EH (cell line): ENCODE measurements around the gene KCNN4.

Experiments
- DNase-seq: peaks from one replicate; pipeline ENCODE4 v3.0.0-alpha.2; 2015; ENCODE audit warnings: low read depth

KCNN4 gene

DNA sequence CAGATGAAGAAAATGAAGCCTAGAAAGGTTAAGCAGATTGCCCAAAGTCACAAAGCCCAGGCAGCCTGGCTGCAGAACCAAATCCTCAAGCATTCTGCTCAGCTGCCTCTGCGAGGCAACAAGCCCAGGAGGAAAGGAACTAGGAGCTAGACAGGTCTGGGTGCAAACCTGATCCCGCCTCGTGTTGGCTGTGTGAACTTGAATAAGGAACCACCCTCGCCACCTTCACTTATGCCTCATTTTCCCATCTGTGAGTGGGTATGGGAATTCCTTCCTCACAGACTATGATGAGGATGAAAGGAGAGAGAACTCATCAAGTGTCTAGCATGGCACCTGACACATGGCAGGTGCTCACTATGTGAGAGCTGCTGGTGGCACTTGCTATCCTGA is 32.6 kb downstream of the KCNN4 start:
- DNase-seq: no peak

DNA sequence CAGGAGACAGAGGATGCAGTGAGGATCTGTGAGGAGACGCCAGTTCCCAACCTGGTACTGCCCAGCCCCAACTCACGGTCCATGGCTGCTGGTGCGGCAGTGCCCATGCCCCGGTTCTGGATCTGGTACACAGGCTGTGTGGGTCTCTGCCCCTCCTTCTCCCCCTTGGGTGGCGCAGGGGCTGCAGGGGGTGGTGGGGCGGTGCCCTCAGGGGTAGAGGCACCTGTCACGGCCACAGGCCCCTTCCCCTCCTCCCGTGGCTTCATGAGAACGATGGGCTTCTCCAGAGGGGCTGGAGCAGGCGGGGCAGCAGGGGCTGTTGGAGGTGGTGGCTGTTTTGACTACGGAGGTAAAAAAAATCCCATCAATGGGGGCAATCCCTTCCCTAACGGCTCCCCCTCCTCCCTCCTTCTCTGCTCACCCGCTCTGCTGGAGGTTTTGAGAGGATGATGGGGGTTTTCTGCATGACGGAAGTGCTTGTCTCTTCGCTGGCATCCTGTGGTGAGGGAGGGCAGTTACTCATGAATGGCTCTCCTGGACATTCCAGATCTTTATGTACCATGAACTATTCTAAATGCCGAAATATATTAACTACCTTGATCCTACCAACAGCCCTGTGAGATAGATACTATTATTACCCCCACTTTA is 33.1 kb downstream of the KCNN4 start:
- no peak for DNase-seq

DNA sequence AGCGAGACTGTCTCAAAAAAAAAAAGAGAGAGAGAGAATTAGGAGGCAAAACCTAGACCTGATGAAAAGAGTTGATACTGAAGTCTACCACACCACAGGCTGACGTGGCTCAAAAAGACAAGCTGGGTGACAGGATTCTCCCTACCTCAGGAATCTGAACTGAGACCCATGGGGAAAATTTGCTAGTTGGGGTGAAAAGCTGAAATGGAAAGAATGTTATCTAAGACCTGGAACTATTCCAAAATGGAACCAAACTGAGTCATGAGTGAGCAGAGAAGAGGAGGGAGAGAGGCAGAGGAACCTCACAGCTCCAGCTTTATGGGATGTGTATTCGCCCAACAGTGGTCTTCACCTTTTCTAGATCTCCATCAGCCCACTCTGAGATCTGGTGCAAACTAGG is 37.7 kb downstream of the KCNN4 start:
- peak; percentile 89 for DNase-seq

DNA sequence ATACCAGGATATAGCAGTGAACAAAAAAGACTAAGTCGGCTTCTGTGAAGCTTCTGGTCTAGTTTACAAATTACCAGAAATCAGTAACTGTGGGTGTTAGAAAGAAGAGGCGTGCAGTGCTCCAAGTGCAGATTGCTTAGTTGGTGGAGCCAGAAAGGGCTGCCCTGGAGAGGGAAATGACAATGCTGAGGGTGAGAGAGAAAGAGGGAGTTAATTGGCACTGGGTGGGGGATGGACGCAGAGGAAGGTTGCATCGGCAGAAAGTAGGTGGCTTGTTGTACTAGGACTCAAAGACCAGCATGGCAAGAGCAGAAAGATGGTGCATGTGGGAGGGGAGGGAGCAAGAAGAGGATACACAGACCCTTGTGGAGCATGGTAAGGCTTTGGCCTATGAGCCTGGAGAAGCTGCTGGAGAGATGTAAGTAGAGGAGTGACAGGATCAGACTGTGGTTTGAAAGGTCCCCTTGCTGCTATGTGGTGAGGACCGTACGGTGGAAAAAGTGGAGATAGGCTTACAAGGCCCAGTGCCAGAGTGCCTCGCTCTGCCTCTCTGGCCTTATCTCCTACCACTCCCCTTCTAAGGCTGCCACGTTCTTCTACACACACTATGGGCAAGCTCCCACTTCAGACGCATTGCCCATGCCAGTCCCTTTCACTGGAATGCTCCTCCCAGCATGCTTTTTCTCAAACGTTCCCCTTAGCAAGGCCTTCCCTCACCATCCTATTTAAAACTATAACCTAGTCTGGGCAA is 39.5 kb downstream of the KCNN4 start:
- no peak for DNase-seq

DNA sequence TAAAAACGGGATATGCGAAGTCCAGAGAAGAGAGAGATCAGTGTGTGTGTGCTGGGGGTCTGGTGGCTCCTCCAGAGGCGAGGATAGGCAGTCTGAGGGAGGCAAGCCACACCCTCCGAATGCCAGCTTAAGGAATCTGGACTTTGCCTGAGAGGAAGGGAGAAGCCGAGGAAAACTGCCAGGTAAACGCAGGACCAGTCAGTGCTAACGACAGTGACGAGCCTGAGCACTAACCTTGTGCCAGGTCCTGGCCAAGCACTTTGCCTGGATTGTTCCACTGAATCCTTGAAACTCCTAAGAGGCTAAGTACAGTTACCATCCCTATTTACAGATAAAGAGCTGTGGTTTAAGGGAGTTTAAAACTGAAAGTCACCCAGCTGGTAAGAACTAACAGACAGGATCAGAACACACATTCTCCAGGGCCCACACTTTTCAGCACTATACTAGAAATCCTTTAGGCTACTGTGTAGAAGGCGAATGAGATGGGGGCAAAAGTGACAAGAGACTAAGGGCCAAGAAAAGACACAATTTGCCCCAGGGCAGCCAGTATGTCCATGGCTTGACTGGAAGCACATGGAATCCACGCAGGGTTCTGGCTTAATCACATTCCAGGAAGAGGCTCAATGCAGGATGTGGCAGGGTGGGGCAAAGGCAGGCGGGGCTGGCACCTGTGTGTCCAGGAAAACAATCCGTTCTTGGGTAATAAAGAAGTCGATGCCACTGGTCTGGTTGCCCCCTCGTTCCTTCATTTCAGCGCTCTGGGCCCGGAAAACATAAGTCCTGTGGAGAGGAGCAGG is 41.1 kb downstream of the KCNN4 start:
- peak; percentile 36 for DNase-seq

DNA sequence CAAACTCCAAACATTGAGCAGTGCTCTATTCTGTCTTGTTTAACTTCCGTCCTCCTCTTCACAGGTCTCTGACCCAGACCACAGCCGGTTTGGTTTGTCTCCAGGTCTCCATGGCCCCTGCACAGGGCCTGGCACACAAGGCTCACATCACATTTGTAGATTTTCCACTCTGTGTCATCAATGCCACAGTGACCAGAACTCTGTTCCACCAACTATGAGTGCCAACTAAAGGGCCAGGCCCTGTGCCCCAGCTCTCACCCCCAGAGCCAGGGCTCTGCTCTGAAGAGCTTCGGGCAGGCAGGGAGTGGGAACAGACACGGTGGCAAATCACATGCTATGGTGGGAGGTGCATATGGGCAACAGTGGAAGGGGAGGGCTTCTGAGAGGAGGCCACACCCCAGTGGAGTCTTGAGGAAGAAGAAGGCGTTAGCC is 42.0 kb downstream of the KCNN4 start:
- DNase-seq: no peak

DNA sequence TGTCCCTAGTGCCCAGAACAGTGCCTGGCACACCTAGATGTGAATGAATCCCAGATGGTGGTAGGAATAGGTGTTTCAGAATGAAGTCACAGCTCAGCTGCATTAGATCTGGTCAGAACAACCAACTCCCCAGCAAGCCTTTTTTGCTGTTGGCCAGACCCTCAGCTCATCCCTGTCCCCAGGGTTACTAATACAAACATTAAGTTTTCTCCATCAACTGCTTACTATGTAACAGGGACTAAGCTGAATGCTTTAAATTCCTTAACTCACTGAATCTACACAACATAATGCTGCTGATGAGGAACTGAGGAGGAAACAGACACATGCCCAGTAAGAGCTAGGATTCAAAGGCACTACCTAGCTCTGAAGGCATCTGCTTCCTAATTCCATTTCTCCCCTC is 44.8 kb downstream of the KCNN4 start:
- peak; percentile 72 for DNase-seq

DNA sequence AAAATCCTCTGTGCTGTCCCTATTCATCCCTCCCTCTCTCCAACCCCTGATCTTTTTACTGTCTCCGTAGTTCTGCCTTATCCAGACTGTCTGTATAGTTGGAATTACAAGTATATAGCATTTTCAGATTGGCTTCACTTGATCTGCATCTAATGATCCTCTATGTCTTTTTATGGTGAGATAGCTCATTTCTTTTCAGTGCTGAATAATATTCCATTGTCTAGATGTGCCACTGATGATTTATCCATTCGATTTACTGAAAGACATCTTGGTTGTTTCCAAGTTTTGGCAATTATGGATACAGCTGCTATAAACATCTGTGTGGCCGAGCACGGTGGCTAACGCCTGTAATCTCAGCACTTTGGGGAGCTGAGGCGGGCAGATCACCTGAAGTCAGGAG is 45.8 kb downstream of the KCNN4 start:
- no peak for DNase-seq

DNA sequence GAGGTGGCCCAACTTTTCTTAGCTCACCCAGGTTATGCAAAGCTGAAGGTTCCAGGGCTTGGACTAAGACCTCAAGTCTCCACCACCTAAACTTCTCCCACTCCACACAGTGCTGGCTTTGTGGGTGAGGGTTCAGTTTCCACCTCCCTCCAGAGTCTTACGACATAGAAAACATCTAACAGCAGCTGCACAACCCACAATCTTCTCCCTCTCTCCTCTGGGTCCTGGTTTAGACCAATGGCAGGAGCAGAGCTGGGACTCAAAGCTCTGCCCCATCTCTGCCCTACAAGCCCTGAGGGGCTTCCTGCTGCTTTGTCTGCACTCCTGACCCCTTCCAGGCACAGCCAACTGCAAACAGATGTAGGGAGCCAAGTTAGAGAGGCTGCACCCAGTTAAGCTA is 48.9 kb downstream of the KCNN4 start:
- peak; percentile 49 for DNase-seq

DNA sequence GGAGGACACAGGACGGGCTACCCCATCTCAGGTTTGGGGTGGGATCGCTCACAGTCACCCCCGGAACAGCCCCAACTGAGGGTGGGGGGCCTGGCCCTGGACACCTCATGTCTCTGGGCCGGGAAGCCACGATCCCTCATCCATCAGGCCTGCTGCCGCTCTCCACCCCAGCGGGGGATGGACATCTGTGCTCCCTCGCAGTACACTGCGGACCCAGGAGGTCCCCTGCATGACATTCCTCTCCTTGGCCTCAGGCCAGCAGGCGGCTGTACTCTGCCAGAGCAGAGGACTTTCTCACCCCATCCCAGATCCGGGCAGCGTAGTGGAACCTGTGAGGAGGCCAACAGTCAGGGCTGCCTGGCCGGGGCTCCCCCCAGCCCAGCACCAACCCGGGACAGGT is 49.4 kb downstream of the KCNN4 start:
- DNase-seq: no peak

DNA sequence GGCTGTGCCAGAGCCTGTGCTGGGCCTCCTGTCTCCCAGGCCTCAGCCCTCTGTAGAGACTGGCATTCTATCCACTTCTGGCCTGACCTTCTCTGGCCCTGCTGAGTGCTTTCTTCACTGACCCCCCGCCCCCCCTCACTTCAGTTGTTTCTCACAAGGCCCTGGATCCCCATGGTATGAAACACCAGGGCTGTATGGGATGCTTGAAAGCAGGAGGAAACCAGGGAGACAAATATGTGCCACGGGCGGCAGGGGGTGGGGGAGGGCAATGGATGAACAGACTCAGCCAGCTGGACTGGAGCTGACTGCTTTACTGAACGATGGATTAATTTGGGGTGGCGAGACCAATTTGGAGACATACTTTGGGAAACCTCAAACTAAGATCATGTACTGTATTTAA is 50.9 kb downstream of the KCNN4 start:
- DNase-seq: no peak

DNA sequence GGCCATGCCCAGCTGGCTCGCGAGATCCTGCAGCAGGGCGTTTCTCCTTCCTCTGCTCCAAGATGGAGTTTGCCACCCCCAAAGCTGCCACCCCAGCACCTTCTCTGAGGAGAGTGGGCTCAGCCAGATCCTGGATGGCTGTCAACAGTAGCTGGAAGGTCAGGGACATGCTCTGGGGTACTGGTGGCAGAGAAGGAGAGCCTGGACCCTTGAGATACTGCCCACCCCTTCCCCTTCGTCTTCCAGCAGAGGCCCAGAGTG is 53.2 kb downstream of the KCNN4 start:
- DNase-seq: no peak

DNA sequence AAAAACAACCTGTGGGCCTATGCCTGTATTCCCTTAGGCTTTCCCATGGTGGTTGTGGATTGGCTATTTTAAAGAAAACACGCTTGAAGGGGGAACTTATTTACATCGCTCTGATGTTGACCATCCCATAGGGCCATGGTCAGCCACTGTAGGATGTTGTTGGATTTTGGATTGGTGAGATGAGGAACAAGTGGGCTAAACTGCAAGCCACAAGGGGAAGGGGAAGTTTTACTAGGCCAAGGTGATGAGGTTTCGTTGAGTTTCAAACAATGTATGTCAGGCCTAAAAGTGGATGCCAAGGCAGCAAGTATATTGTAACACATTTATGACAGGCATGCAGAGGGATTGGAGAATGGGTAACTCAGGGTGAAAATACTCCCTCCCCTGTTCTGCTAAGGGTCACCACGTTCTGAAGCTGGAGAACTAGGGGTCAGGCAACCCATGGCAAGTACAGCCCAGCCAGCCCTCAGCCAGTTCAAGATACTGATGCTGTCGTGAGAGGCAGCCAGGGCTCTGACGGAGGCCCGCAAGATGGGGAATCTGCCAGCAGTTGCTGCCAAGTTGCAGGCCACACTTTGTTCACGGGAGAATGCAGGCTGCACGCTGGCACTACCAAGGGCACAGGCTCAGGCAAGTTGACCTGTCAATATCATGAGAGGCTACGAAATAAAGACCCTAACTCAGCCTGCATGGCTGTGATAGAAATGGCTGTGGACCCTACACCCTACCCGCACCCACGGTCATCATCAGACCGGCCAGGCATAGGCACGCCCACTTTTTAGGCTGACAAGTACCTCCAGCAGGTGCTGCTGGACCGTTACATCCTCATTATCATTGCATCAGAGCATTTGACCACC is 53.8 kb downstream of the KCNN4 start:
- no peak for DNase-seq

DNA sequence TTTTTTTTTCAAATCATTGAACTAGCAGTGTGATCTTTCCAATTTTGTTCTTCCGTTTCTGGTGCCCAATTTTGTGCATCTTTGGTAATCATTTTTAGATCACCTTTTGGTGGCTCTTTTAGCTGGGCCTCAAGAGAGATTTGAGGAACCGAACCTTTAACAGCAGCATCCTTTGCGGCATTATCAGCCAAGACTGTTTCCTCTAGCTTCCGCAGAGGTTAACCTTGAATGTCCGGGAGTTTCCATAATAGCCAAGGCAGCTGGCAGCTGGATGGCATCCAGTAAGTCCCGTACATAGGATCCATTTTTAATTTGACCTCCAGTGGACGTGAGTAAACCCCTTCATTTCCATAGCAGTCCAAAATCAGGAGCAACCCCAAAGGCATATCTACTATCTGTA is 55.3 kb downstream of the KCNN4 start:
- DNase-seq: no peak

DNA sequence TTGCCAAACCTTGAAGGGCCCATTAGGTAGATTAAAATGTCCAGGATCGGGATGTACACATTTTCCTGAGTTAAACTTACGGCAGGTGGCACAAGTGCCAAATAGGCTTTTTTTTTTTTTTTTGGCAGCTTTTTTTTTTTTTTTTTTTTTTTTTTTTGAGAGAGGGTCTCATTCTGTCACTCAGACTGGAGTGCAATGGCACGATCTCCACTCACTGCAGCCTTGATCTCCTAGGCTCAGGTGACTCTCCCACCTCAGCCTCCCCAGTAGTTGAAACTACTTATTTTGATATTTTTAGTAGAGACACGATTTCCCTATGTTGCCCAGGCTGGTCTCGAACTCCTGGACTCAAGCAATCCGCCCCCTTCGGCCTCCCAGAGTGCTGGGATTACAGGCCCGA is 55.9 kb downstream of the KCNN4 start:
- DNase-seq: no peak

DNA sequence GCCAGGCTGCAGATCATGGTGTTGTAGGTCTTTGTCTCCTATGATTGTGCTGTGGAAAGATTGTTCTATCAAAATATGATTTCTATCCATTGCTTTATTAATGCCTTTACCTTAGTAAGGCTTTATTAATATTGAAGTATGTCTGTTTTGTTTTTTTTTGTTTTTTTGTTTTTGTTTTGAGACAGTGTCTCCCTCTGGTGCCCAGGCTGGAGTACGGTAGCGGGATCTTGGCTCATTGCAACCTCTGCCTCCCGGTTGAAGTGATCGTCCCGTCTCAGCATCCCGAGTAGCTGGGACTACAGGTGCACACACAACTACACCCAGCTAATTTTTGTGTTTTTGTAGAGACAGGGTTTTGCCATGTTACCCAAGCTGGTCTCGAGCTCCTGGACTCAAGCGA is 57.2 kb downstream of the KCNN4 start:
- DNase-seq: no peak

DNA sequence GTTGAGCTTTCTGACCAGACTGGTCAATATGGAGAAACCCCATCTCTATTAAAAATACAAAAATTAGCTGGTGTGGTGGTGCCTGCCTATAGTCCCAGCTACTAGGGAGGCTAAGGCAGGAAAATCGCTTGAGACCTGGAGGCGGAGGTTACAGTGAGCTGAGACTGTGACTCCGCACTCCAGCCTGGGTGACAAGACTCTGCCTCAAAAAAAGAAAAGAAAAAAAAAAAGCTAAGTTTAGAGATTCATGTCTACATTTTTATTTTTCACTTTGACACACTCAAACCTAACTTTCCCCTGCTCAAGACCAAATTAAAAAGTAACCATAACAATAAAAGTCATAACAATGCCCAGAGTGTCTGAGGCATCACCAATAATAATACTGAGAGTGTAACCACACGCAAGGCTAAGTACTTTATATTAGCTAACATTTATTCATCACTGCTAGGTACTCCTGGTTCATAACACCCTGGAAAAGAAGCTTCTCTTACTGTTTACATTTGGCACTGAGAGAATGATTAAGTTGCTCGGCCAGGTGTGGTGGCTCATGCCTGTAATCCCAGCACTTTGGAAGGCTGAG is 59.2 kb downstream of the KCNN4 start:
- no peak for DNase-seq

DNA sequence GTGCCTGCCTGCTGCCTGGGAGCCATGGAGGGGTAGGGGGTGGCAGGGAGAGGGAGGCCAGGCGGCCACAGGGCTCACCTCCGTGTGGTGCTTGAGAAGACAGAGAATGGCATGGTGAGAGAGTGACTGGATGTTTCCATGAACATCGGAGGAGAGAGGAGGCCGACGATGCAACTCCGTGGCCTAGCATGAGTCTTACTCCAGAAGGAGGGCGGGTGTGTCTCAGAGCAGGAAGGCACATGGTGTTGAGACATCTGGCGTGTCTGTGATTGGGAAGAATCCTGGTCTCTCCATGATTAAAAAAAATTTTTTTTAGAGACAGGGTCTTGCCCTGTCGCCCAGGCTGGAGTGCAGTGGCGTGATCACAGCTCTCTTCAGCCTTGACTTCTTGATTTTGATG is 59.8 kb downstream of the KCNN4 start:
- no peak for DNase-seq

DNA sequence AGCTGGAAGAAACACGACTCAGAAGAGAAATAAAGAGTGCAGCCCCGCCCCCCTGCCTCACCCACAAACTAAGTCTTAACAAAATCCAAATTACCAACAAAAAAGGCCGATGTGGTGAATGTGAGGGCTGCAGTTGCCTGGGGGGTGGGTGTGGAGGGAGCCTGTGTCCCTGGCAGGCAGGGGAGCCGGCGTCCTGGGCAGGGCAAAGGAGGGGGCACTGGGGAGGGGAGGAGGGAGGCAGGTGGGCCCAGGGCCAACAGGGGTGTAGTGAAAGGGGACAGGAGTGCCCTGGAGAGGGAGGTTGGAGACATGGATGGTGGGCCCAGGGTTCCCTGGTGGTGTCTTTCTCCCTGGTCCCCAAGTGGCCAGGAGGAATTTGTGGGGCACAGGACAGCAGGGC is 60.9 kb downstream of the KCNN4 start:
- DNase-seq: no peak

DNA sequence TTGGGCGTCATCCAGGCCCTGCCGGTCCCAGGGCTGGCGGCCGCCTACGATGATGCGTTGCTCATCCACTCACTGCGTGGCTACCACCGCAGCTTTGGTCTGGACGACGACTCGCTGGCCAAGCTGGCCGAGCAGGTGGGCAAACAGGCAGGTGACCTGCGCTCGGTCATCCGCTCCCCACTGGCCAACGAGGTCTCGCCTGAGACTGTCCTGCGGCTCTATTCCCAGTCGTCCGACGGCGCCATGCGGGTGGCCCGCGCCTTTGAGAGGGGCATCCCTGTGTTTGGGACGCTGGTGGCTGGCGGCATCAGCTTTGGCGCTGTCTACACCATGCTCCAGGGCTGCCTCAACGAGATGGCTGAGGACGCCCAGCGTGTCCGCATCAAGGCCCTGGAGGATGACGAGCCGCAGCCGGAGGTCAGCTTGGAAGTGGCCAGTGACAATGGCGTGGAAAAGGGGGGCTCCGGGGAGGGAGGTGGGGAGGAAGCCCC is 61.4 kb downstream of the KCNN4 start:
- DNase-seq: no peak

DNA sequence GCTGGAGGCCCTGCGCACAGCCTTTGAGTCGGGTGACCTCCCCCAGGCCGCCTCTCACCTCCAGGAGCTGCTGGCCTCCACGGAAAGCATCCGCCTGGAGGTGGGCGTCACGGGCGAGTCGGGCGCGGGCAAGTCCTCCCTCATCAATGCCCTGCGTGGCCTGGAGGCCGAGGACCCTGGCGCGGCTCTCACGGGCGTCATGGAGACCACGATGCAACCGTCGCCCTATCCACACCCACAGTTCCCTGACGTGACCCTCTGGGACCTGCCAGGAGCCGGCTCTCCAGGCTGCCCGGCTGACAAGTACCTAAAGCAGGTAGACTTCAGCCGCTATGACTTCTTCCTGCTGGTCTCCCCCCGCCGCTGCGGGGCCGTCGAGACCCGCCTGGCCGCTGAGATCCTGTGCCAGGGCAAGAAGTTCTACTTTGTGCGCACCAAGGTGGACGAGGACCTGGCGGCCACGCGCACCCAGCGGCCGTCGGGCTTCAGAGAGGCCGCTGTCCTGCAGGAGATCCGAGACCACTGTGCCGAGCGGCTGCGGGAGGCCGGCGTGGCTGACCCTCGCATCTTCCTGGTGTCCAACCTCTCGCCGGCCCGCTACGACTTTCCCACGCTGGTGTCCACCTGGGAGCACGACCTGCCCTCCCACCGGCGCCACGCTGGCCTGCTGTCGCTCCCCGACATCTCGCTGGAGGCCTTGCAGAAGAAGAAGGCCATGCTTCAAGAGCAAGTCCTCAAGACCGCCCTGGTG is 62.0 kb downstream of the KCNN4 start:
- DNase-seq: no peak
